ENCODE data around the gene SUFU.
"Not testable (repeated sequence)": the region's sequence is repeated elsewhere in the genome, so short reads cannot be mapped to it uniquely, and the experiment has no call there.

SUFU gene

DNA sequence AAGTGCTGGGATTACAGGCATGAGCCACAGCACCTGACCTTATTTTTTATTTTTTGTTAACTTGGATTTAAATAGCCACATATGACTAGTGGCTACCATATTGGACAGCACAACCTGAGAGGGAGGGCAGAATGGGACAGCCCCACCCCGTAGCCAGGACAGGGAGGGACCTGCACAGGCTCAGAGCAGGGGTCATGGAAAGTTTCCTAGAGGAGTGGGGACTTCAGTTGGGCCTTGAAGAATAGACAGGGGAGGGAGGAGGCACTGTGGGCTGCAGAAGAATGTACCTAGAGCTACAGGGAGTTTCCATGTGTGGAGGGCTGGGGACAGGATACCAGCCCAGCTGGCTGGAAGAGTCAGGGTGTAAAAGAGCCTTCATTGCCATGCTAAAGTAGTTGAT lies 149.3 kb downstream of the SUFU start:
- no peak for FAIRE-seq

DNA sequence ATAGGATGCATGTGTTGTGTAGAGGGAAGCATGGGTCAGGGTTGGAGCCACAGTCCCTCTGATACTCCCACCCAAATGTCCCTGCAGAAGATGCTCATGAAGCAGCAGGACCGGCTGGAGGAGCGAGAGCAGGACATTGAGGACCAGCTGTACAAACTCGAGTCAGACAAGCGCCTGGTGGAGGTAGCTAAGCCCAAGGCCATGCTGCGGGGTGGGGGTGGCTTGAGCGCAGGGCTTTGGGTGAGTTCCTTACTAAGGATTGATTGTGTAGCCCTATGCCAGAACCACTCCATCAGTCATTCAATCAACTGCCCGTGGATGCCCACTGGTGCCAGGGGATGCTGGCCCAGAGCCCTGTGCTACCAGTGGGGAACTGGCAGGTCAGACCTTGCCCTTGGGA lies 150.8 kb downstream of the SUFU start:
- no peak for FAIRE-seq

DNA sequence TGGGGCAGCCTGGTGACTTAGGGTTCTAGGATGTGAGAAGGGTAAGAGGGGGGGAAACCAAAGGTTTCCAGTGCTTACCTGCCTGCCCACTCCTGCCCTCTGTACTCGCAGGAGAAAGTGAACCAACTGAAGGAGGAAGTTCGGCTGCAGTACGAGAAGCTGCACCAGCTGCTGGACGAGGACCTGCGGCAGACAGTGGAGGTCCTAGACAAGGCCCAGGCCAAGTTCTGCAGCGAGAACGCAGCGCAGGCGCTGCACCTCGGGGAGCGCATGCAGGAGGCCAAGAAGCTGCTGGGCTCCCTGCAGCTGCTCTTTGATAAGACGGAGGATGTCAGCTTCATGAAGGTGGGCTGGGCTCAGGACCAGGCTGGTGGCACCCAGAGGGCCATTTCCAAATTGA lies 151.2 kb downstream of the SUFU start:
- no peak for FAIRE-seq

DNA sequence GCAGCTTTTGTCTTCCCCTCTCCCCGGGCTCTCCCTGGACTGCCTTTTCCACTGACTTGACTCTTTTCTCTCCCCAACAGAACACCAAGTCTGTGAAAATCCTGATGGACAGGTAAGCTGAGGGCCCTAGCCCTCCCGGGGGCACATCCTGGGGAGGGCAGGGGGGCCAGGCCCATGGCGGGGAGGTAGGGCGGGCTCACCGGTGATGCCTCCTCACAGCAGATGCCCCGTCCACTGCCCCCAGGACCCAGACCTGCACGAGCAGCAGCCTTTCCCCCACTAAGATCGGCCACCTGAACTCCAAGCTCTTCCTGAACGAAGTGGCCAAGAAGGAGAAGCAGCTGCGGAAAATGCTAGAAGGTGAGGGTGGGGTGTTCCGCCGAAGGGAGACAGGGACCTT lies 152.3 kb downstream of the SUFU start:
- no peak for FAIRE-seq

DNA sequence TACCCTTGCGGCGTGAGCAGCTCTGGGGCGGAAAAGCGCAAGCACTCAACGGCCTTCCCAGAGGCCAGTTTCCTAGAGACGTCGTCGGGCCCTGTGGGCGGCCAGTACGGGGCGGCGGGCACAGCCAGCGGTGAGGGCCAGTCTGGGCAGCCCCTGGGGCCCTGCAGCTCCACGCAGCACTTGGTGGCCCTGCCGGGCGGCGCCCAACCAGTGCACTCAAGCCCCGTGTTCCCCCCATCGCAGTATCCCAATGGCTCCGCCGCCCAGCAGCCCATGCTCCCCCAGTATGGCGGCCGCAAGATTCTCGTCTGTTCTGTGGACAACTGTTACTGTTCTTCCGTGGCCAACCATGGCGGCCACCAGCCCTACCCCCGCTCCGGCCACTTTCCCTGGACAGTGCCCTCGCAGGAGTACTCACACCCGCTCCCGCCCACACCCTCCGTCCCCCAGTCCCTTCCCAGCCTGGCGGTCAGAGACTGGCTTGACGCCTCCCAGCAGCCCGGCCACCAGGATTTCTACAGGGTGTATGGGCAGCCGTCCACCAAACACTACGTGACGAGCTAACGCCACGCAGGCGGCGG lies 153.1 kb downstream of the SUFU start:
- FAIRE-seq: no peak

DNA sequence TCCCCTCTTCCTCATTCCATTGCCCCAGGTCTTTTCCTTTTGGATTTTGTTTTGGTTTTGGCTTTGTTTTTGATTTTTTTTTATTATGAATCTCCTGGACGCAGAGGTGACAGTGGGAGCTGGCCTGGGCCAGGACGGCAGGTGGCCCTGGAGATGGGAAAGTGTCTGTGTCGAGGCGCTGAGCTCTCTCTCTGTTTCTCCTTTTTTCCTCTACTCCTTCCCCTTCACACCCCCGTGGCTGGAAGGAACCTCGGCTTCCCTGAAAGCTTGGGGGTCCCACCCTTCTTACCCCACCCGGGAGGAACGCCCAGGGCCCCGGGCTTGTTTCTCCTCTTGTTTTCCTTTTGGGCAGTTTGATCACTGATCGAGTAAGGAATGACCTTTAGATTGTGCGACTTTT lies 153.7 kb downstream of the SUFU start:
- no peak for FAIRE-seq

DNA sequence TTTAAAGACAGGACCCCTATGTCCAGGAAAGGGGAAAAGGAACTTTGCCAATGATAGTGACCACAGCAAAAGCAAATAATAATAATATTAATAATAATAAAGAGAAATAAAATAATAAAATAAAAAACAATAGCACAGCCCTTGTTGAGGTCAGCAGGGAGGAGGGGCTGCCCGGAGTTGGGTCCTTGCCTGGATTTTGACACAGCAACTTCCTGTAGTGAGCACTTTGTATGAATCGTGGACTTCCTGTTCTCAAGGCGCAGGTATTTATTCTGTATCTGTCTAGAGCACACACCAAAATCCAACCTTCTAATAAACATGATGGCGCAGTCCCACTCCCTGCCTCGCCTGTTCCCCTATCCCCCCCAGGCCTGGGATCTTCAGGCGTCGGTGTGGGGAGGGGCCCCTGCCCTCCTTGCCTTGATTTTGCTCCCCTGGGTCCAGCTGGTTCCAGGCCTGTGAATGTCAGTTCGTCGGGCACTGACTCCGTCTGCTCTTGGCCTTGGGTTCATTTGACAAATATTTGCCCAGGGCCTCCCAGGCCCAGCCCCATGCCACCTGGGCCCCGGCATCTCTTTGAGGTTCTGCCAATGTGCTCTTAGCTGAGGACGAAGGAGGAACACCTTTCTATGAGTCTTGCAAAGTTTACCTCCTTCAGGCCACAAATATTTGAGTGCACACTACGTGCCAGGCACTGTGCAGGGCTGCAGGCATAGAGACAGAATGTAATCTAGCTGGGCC lies 154.4 kb downstream of the SUFU start:
- no peak for FAIRE-seq

DNA sequence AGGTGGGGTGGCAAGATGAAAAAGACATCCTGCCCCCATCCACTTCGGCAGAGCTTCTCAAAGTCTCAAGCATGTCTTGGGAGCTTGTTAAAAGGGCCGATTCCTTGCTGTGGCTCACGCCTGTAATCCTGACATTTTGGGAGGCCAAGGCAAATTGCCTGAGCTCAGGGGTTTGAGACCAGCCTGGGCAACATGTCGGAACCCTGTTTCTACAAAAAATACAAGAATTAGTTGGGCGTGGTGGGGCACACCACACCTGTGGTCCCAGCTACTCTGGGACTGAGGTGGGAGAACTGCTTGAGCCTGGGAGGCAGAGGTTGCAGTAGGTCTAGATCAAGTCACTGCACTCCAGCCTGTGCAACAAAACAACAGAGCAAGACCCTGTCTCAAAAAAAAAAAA lies 155.0 kb downstream of the SUFU start:
- no peak for FAIRE-seq

DNA sequence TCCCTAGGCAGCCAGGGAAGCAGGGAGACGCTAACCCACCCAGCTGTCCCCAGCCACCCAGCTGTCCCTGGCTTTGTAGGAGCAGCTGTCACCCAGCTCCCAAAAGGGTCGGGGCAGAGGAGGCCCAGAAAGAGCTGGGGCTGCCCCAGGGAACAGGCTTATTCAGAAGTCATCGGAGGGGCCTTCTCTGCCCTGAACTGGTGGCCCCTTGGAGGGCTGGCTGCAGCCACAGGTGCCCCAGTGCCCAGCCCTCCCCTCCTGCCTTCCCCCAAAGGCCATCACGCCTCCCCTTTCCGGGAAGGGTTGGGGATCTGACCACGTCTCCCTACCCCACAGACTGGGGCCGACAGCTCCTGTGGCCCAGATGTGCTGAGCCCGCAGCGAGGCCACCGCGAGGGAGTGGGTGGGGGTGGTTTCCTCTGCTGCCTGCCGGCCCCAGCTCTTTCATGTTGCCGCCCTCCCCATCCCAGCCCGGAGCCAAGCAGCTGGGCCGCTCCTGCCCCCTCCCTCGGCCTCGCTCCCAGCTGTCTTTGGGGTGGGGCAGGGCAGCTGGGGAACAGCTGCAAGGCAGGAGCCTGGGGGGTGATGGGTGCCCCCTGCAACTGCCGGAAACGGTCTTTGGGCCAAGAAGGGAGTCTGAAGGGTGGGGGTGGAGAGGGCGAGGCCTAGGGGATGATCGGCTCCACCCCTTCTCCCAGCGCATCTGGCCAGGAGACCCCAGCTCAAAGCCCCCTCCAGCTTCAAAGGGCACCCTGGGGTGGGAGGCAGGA lies 157.3 kb downstream of the SUFU start:
- FAIRE-seq: no peak

DNA sequence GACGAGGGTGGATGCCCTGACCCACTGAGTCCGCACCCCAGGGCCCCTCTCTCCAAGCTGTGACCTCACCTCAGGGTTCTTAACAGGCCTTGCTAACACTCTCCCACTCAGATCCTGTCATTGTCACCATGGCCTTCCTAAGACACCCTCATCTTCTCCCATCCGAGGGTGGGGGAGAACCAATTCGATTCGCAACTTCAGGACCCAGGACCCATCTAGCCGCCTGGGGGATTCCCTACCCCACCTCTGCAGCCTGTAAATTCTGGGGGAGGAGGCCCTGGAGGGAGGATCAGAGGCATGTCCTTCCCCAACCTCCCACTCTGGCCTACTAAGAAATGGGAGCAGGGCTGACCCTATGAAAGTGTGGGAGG lies 157.9 kb downstream of the SUFU start:
- no peak for FAIRE-seq

DNA sequence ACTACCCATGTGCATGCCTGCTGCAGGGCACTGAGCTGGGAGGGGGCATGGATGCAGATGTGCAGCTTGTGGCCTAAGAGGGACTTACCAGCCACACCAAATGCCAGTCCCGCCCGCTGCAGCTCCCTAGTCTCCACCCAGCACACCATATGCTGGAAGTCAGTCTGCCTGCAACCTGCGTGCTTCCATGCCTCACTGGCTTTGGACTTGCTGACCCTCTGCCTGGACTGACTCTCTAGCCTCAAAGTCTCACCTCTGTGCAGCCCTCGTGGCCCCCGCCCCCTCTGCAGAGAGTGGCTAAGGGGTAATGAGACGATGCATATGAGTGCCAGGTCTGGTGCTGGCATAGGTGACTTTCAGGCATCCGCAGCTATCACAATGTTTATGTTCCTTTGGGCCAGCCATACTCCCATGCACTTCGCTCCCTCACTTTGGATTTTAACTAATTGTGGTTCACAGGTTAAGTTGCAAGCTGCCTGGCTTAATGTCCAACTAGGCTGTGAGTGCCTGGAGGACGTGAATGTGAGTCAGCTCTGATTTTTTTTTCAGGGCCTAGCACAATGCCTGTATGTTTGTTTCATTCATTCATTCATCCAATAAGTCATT lies 162.2 kb downstream of the SUFU start:
- no peak for FAIRE-seq

DNA sequence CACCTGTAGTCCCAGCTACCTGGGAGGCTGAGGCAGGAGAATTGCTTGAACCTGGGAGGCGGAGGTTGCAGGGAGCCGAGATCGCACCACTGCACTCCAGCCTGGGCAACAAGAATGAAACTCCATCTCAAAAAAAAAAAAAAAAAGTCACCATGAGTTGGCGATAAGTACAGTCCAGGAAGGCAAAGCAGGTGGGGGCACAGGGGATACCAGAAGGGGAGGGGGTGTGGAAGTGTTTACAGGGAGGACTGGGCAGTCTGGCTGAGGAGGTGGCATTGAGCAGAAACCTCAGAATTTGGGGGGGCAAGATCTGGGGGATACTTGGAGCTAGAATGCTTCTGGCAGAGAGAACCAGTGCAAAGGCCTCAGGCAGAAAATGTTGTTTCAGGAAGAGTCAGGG lies 163.6 kb downstream of the SUFU start:
- FAIRE-seq: not testable (repeated sequence)

DNA sequence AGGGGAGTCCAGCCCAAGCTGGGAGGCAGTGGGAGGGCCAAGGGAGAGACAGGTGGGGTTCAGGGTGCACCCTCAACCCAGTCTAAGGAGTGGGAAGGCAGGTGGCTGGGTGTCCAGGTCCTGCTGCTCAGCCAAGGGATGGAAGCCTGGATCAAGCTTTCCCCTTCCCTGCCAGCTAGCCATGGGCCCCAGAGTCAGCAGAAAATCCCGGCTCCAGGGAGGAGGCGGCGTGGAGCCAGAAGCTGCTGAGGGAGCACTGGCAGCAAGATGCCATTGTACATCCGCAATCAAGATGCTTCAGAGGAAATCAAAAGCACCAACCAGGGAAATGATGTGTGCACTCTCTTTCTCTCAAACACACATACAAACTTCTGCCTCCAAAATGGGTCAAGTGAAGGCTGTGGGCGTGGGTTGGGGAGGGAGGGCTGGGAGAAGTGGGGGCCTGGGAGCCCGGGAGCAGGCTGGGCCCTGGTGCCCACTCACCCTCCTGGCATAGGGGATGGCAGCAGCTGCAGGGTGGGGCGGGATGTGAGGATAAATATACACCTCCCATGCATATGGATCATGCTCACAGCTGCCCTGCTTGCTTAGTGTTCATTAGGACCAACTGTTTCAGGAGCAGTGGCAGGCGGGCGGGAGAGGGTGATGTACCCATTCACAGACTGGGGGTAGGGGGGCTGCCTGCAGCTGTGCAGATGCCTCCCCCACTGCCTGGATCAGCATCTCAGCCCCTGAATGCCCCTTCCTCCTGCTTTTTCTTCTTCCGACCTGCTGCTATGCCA lies 164.7 kb downstream of the SUFU start:
- FAIRE-seq: no peak

DNA sequence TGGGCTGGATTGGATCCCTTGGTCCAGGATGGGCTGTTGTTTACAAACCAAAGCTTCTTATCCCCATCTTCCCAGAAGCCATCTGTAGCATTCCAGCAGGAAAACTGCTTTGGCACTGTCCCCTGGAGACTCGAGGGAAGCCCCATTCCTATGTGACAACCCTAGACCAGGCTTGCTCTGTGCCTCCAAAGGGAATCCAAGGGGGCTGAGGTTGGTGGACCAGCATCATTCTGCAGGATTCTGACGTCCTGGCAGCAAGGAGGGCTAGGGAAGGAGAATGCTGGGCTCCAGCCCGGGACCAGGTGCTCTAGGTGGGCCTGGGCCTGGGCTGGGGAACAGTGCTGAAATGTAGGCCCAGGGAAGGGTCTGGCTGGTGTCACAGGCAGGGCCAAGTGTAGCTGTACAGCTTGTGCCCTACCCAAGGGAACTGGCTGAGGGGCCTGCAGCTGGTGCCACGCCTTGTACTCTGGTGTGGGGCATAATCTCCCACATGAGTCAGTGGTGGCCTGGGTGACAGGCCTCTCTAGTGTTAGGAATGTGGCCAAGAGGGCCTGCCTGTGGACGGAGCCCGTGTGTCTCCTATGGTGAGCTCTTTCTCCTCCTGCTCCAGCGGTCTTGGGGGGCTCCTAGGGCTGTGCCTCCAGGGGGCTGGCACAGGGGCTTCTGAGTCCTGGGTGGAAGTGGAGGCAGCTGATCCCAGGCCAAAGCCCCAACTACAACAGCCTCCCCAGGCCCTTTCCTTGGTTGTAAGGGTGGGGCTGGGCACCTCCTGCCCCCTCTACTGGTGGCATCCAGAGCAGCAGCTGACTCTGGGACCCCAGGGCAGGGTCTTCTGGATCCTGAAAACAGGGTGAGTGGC lies 165.7 kb downstream of the SUFU start:
- no peak for FAIRE-seq

DNA sequence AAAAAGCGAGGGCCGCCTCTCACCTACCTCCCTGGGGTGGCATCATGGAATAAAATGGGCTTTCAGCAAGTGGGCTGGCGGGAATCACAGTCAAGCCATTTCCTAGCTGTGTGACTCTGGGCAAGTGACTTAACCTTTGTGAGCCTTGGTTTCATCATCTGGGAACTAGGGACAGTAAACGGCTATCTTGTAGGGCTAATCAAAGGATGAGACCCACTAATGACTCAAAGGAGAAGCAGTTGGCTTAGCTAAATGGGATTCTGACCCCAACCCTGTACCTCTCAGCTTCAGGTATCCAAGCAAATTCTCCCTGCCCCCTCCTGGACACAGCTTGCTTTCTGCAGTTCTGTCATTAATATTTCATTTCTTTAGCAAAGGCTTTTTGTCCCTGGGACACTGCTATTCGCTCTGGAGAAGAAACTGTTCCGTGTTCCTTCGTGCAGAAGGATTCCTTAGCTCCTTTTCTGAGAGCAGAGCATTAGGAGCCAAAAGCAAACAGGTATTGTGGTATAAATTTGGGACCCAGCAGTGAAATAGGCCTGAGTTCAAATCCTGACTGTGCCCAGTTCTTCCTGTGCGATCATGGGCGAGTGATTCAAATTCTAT lies 166.4 kb downstream of the SUFU start:
- no peak for FAIRE-seq

DNA sequence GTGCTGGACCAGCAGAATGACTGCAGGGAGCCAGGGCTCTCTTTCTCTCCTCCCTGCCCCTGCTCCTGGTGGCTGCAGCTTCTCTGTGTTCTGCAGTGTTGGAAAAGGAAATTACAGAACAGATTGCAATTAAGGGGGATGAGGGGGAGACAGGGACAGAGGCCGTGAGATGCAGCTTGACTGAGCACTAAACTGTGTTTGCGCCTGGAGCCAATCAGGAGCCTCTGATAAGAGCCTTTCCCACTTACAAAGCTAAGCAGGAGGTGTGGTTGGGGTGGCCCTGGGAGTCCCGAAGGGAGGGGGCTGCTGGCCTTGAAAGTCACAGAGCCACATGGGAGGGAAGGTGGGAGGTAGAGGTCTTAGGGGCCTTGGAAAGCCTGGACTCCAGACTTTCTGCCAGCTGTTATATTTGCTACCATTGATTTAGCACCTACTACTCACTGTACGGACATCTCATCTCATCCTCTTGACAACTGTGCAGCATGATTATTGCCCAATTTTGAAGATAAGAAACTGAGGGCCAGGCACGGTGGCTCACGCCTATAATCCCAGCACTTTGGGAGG lies 167.2 kb downstream of the SUFU start:
- FAIRE-seq: no peak

DNA sequence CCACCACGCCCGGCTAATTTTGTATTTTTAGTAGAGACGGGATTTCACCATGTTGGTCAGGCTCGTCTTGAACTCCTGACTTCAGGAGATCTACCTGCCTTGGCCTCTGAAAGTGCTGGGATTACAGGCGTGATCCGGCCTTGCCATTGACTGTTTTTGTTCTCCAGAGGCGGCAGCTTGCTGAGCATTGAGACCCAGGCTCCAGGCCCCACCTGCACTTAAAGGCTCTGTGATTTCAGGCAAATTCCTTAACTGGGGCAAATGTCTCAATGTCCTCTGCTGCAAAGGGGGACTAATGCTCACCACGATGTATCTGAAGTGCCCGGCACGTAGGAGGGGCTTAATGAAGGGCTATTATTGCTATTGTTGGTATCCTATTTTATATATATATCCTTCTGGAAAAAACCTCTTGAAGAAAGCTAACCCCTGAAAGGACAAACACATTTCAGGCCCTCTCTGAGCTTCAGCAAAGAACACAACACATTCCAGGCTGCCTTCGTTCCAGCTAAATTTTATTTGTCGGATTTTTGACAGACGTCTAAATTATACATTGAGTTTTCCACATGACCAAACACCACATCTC lies 169.6 kb downstream of the SUFU start:
- FAIRE-seq: no peak

DNA sequence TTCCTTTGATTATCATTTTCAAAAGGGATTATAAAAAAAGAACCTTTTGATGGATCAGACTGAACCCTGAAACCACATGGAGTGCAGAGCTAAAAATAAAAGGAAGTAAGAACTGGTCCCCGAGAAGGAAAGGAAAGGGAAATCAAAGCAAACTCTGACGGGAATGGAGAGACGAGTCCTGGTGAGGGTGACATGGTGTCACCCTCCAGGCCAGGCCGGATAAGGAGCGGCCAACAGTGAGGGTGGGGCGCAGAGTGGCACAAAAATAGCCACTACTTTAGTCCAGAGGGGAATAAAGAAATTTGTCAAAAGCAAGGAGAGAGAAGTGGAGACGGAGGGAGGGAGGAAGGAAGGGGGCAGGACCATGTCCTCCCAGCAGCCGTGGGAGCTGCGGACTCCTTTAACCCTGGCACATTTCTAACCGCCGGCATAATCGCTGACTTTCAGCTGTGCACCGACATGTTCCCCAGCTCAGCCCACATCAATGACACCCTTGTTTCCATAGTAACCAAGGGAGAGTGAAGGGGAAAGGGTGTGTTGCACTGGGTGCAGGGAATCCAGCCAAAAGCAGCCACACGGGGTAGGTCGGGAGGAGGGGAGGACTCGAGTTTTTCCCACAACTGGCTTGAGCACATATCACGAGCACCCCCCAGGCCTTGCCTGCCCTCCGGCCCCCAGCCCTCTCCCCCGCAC lies 170.2 kb downstream of the SUFU start:
- no peak for FAIRE-seq

DNA sequence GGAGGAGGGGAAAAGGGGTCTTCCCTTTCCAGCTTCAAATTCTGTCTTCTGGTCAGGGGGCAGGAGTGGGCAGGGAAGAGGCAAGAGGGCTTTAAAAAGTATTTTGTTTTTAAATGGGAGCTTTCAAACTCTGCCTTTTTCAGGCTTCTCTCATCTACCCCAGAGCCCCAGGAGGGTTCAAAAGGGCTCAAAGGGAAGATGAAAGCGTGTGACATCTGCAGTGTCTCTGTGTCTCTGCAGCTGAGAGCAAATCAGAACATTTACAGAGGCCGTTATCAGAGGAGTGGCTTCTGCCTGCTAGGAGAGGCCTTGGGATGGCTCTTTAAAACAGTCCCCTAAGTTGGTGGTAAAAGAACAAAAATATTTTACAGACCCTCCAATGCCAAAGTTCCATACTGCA lies 170.8 kb downstream of the SUFU start:
- no peak for FAIRE-seq

DNA sequence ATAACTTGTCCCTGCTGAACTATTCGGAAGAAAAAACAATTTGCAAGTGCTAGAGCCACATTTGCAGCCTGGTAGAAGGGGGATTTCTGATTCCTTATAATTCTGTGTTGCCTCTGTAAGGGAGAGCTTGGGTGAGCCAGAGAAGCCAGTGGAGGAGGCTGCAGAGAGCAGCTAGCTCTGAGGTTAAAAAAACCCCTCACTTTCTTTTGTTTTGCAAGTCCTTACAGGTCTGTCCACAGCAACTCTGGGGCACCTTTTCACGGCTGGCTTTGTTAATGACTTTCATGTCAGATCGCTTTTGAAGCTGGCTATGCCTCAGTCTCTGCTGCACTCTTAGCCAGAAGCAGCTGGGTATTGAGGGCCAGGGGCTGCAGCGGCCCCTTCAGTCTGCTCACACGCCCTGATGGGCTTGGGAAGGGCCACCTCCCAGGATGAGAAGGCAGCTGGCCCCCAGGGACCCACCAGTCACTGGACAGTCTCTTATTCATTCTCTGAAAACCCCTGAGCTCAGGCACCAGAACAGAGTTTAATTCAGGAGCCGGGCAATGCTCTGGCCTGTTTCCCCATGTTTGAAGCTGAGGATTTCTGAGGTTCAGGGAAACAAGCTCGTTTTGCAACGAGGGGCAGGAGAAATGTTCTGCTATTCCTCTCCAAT lies 171.4 kb downstream of the SUFU start:
- FAIRE-seq: no peak
